GM12875 (cell line): Measurements from ENCODE around the gene FAM32A.

Source experiments
- H3K4me3 ChIP-seq: one replicate; pipeline ENCODE4 v1.5.1; 2011; ENCODE audit warnings: low read depth, low read length, control low read depth
- TF ChIP-seq, protein P1 (sequence below): IDR thresholded peaks from 2 replicates; pipeline ENCODE4 v1.5.1; 2011; ENCODE audit warnings: low read depth, mild to moderate bottlenecking, control low read depth, inconsistent platforms, low read length, moderate library complexity, borderline replicate concordance; ENCODE audit not compliant: insufficient read depth

The FAM32A gene

DNA sequence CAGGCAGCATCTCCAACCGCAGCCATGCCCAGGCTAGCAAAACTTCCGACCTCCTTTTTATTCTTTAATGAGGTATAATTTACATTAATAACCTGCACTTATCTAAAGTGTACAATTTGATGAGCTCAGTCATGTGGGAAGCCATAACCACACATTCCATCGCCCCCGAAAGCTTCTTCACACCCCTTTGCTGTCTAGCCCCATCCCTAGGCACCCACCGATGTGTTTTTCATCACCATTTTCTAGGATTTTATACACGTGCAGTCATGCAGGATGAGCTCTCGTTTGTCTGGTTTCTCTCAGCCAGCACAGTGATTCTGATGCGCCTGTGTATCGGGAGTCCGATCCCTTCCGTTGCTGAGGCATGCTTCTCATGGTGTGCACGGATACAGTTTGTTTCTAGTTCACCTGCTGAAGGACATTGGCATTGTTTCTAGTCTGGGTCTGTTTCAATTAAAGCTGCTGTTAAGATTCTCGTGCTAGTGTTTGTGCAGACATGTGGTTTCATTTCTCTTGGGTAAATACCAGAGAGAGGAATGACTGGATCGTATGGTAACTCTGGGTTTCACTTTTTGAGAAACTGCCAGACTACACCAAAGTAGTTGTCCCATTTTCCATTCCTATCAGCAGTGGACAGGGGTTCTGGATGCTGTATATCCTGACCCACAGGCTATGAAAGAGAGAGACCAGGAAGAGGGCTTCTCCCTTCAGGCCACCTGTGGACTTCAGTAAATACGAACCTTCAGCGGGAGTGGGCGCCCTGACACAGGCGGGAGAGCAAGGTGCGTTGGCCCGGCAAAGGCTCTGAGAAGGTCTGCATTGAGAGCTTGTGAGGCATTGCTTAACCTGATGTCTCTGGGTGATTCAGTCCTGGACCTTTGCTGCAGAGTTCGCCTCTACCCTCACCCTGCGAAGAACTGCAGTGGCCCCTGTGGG, 17.4 kb downstream of the FAM32A start:
- TF ChIP-seq, protein P1, sequence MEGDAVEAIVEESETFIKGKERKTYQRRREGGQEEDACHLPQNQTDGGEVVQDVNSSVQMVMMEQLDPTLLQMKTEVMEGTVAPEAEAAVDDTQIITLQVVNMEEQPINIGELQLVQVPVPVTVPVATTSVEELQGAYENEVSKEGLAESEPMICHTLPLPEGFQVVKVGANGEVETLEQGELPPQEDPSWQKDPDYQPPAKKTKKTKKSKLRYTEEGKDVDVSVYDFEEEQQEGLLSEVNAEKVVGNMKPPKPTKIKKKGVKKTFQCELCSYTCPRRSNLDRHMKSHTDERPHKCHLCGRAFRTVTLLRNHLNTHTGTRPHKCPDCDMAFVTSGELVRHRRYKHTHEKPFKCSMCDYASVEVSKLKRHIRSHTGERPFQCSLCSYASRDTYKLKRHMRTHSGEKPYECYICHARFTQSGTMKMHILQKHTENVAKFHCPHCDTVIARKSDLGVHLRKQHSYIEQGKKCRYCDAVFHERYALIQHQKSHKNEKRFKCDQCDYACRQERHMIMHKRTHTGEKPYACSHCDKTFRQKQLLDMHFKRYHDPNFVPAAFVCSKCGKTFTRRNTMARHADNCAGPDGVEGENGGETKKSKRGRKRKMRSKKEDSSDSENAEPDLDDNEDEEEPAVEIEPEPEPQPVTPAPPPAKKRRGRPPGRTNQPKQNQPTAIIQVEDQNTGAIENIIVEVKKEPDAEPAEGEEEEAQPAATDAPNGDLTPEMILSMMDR = no peak

DNA sequence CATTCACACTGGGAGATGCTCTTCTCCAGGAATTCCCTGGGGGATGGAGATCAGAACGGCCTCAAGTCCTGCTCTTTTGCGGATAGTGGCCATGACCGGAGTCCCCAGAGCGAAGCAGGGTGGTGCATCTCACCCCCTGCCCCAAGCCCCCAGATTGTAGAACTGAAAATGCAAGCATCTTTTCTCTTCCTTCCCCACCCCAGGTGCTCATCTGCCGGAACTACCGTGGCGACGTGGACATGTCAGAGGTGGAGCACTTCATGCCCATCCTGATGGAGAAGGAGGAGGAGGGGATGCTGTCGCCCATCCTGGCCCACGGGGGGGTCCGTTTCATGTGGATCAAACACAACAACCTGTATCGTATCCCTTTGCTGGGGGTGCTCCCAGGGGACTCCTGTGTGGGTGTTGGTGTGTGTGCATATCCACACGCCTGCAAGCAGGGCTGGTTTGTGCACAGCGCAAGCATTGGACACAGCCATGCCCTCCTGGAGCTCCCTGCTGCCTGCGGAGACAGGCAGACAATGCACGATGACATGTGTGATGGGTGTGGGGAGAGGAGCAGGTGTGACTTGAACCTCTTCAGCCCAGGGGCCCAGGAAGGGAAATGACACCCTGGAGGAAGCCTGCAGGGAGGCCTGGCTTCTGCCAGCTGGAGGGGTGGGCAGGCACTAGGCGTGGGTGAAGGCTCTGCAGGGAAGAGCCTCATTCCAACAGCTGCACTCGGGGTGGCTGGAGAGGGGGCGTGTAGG, 18.2 kb downstream of the FAM32A start:
- TF ChIP-seq, protein P1 = no peak

More for the DNA sequence above, 17.4 kb downstream of the FAM32A start:
- no peak overlapping the region for H3K4me3 ChIP-seq

DNA sequence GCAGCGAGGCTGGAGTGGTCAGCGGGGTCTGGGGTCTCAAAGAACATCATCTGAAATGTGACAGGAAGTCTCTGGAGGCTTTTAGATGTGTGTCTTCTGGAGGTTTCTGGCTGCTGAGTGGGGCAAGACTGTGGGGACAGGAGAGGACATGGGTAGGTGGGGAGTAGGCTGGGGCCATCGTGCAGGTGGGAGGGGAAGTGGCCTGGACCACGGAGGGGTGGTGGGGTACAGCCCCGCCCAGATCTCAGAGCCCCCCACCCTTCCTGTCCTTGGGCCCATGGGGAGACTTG, 18.7 kb downstream of the FAM32A start:
- TF ChIP-seq, protein P1 = no peak
- no peak overlapping the region for H3K4me3 ChIP-seq

More for the DNA sequence above, 18.2 kb downstream of the FAM32A start:
- no peak overlapping the region for H3K4me3 ChIP-seq

DNA sequence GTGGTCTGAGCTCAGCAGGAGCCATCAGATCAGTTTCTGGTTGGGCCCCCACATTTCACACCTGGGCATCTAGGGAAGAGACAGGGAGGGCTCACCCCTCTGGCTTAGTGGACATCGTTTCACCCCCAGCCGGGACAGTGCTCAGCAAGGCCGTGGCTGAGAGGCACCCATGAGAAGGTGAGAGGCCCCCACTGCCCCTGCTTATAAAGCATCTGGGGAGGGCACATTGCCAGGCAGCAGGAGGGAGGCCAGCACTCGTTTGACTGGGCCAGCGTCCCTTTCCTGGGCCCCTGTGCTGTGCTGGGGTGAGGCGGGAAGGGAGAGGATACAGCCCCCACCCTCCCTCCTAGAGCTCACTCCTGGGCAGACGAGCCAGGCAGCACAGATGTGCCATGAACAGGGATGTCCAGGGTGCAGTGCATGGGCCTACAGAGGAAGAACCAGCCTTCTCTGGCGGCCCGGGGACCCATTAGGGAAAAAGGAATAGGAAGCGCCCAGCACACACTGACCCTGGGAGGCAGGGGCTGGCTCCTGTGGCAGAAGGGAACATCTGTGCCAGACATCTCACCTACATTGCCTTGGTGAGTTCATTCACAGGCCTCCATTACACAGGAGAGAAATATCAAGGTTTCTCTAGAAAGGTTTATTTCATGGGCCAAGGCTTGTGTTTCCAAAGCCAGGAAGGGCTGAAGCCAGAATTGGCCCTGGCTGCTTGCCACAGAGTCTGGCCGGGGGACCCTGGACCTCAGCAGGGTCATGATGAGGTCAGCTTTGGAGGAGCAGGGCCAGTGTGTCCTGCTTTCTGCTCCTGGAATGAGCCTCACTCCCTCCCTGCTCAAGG, 20.2 kb downstream of the FAM32A start:
- no peak overlapping the region for H3K4me3 ChIP-seq
- TF ChIP-seq, protein P1 = no peak

DNA sequence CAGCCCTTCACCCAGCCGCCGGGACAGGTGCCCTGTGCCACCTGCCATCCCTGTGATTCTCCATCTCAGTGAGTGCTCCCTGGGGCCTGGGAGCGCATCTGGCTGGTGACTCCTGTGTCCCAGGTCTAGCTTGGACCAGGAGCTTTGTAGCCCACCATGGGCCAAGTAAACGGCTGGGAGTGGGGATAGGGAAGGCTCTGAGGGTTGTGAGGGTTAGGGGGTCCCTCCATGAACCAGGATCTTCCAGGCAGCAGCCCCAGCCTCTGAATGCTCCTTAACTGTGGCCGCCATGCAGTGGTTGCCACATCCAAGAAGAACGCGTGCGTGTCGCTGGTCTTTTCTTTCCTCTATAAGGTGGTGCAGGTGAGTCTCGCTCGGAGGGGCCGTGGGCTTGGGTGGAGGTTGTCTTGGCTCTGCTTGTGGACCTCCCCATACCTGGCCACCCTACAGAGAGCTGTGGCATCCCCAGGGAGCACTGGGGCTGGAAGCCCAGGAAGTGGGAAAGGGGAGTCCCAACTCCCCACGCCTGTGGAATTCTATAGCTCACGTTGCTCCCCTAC, 20.9 kb downstream of the FAM32A start:
- TF ChIP-seq, protein P1 = no peak
- no peak overlapping the region for H3K4me3 ChIP-seq

DNA sequence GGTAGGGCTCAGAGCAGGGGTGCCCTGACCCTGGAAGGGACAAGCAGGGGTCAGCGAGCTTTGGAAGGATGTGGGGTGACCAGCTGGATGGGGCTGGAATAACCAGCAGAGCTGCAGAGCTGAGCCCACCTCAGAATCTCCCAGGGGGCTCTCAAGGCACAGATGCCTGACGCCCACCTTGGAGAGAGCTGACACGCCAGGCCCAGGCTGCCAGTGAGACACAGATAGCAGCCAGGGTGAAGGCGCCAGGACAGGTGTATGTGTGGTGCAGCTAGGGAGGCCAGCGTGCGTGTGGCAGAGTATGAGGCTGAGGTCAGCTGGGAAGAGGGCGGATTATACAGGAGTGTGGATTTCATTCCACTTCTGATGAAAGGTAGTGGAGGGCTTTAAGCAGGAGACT, 21.4 kb downstream of the FAM32A start:
- H3K4me3 ChIP-seq = no peak overlapping the region
- TF ChIP-seq, protein P1 = no peak
